ENCODE data around the gene CD59.

DNA sequence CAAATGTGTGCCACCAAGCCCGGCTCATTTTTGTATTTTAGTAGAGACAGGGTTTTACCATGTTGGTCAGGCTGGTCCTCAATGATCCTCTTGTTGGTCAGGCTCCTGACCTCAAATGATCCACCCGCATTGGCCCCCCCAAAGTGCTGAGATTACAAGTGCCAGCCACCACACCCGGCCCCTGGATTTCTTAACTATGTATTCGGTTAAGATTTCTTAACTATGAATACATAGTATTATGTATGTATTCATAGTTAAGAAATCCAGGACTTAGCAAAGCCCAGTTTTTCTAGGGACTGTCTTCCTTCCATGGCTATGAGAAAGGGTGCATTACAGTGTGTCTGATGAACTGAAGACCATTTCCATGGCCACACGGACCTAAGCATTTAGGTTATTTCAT is 37.3 kb downstream of the CD59 start:
- TF ChIP-seq CTCF (IDR thresholded peaks at IDR 0.05) (no peak), POLR2AphosphoS5 (IDR thresholded peaks at IDR 0.05) (no peak)
